PC-9 (cell line): ENCODE data around the gene ZMIZ1. TPM values are rescaled to one million over a fixed set of nuclear protein-coding genes. Genes with fewer than 3 reads are reported as not detected.

Source experiments
- BruUV-seq: library from RNA; stranded (reverse); fragments of 400-500 nt; replicated peaks from 2 replicates; lab custom pipeline; 2021; lab: Mats Ljungman, UMichigan
- CTCF ChIA-PET: fragments of 300-600 bp; sonication (Branson Sonifier 250); formaldehyde crosslinking; loops from one replicate; lab custom pipeline; 2022; ENCODE audit warnings: antibody characterized with exemption; lab: Charles Lee
- POLR2A ChIA-PET: fragments of 300-600 bp; sonication (Branson Sonifier 250); formaldehyde crosslinking; loops from one replicate; lab custom pipeline; 2022; ENCODE audit warnings: antibody characterized with exemption; ENCODE audit not compliant: unreplicated experiment; lab: Charles Lee
- DNase-seq, 2 experiments: peaks; one replicate each; pipeline versions ENCODE4 v3.0.0 to v3.0.0-alpha.2; 2015 to 2022; ENCODE audit warnings: mixed read lengths in 1 of 2
- H2AFZ ChIP-seq: fragments of 200-600 bp; sonication (generic); 2 replicates; pipeline ENCODE4 v1.8.1; 2017; ENCODE audit warnings: antibody characterized with exemption
- H3F3A ChIP-seq: fragments of 200-600 bp; sonication (generic); 2 replicates; pipeline ENCODE4 v1.8.1; 2017; ENCODE audit warnings: antibody characterized with exemption, mild to moderate bottlenecking, low read depth; ENCODE audit not compliant: insufficient read depth
- H3K27ac ChIP-seq: fragments of 200-600 bp; sonication (generic); 2 replicates; pipeline ENCODE4 v1.6.1; 2016; ENCODE audit warnings: mixed run types
- H3K27me3 ChIP-seq: fragments of 200-600 bp; sonication (generic); 2 replicates; pipeline ENCODE4 v1.6.1; 2016; ENCODE audit warnings: low read depth, mixed run types; ENCODE audit not compliant: insufficient read depth
- H3K36me3 ChIP-seq: fragments of 200-600 bp; sonication (generic); 2 replicates; pipeline ENCODE4 v1.6.1; 2016; ENCODE audit warnings: low read depth, mixed run types
- H3K4me1 ChIP-seq: fragments of 200-600 bp; sonication (generic); replicated peaks from 2 replicates; pipeline ENCODE4 v1.6.1; 2016; ENCODE audit warnings: mixed run types; ENCODE audit not compliant: insufficient read depth
- H3K4me2 ChIP-seq: fragments of 200-600 bp; sonication (generic); 2 replicates; pipeline ENCODE4 v1.6.1; 2017; ENCODE audit warnings: mixed run types
- H3K4me3 ChIP-seq: fragments of 200-600 bp; sonication (generic); 2 replicates; pipeline ENCODE4 v1.6.1; 2016; ENCODE audit warnings: mixed run types
- H3K79me2 ChIP-seq: fragments of 200-600 bp; sonication (generic); 2 replicates; pipeline ENCODE4 v1.6.1; 2017; ENCODE audit warnings: low read depth, mixed run types
- H3K9me2 ChIP-seq: fragments of 200-600 bp; sonication (generic); 2 replicates; pipeline ENCODE4 v1.8.1; 2017; ENCODE audit warnings: mild to moderate bottlenecking; ENCODE audit not compliant: insufficient read depth
- H3K9me3 ChIP-seq: fragments of 200-600 bp; sonication (generic); 2 replicates; pipeline ENCODE4 v1.8.1; 2016; ENCODE audit warnings: low read depth; ENCODE audit not compliant: insufficient read depth
- H4K20me1 ChIP-seq: fragments of 200-600 bp; sonication (generic); 2 replicates; pipeline ENCODE4 v1.8.1; 2017; ENCODE audit not compliant: insufficient read depth
- CTCF ChIP-seq: fragments of 200-600 bp; sonication (generic); conservative IDR thresholded peaks from 2 replicates; pipeline ENCODE4 v1.6.1; 2017; ENCODE audit warnings: mixed run types, antibody characterized with exemption, mild to moderate bottlenecking, moderate library complexity
- EZH2 ChIP-seq: fragments of 200-600 bp; sonication (generic); IDR thresholded peaks from 2 replicates; pipeline ENCODE4 v1.8.0; 2017; ENCODE audit warnings: antibody characterized with exemption, low read depth
- intact Hi-C: fragments of 100-400 bp; cut with micrococcal nuclease; formaldehyde crosslinking; loops from one replicate; pipeline ENCODE4 v1.10.0; 2022; ENCODE audit not compliant: unreplicated experiment
- total RNA-seq: library from RNA; stranded (reverse); gene quantifications from 2 replicates; pipeline ENCODE4 v1.2.3, GENCODE V29; 2021

Gene ZMIZ1
- total RNA-seq, 1 experiment from 2014 or later, result 47.6 TPM

GRCh38 chr10:79140855-79141254, 72.1 kb downstream of the ZMIZ1 start:
- POLR2A ChIA-PET, result interaction anchor here (0.6 kb wide), 1 partner anchor 19 kb away, joined by 3 read pairs; no protein-coding TSS in a partner anchor
- intact Hi-C loops, result no loop called here
- H3K27ac ChIP-seq, result no peak overlapping the region
- no peaks in the 10 kb centered on the region for H3K9me3 ChIP-seq
- no peak overlapping the region for H3K4me2 ChIP-seq
- peaks cover 6% of the 10 kb centered on the region; the same call in 1 of the 2 replicates for H3K79me2 ChIP-seq
- no peak overlapping the region for H3K4me3 ChIP-seq
- 0 out of 2 replicates have a peak, but pooled peaks cover 4% of the 10 kb centered on the region for H3K4me1 ChIP-seq
- BruUV-seq, result no TSS peak
- peaks cover 9% of the 10 kb centered on the region; the same call in 1 of the 2 replicates for H4K20me1 ChIP-seq
- no peaks in the 10 kb centered on the region for H3K27me3 ChIP-seq
- CTCF ChIA-PET, result no interaction called here
- H3K36me3 ChIP-seq, result no peaks in the 10 kb centered on the region; the same call in 1 of the 2 replicates
- H3K9me2 ChIP-seq, result no peaks in the 10 kb centered on the region
- DNase-seq, result no peak
- H2AFZ ChIP-seq, result no peak overlapping the region
- TF ChIP-seq EZH2 (no peak), CTCF (no peak)
- H3F3A ChIP-seq, result no peaks in the 10 kb centered on the region; the same call in 1 of the 2 replicates

GRCh38 chr10:79142064-79142491, 73.3 kb downstream of the ZMIZ1 start:
- Histone ChIP-seq H4K20me1 (peaks cover 8% of the 10 kb centered on the region; the same call in 1 of the 2 replicates), H3K36me3 (no peaks in the 10 kb centered on the region; the same call in 1 of the 2 replicates), H3K27ac (no peak overlapping the region), H3K79me2 (no peaks in the 10 kb centered on the region), H3K9me3 (no peaks in the 10 kb centered on the region), H3K4me3 (no peak overlapping the region), H3K4me2 (no peak overlapping the region), H3K9me2 (no peaks in the 10 kb centered on the region), H3F3A (no peaks in the 10 kb centered on the region), H3K27me3 (no peaks in the 10 kb centered on the region), H2AFZ (no peak overlapping the region), H3K4me1 (0 out of 2 replicates have a peak, but pooled peaks cover 4% of the 10 kb centered on the region)
- intact Hi-C loops, result no loop called here
- BruUV-seq, result no TSS peak
- TF ChIP-seq CTCF (no peak), EZH2 (no peak)
- DNase-seq, result no peak
- ChIA-PET POLR2A (interaction anchor here (0.7 kb wide), 1 partner anchor 12 kb away, joined by 7 read pairs; no protein-coding TSS in a partner anchor), CTCF (no interaction called here)

GRCh38 chr10:79142522-79143309, 74.0 kb downstream of the ZMIZ1 start:
- CTCF ChIA-PET, result no interaction called here
- no peak overlapping the region for H3K4me3 ChIP-seq
- no peaks in the 10 kb centered on the region; the same call in 1 of the 2 replicates for H3K36me3 ChIP-seq
- no peaks in the 10 kb centered on the region for H3K27me3 ChIP-seq
- H2AFZ ChIP-seq, result no peak overlapping the region
- no peak for DNase-seq
- BruUV-seq, result no TSS peak
- H3K9me3 ChIP-seq, result no peaks in the 10 kb centered on the region
- H3K4me1 ChIP-seq, result 0 out of 2 replicates have a peak, but pooled peaks cover 4% of the 10 kb centered on the region
- no peaks in the 10 kb centered on the region for H3K9me2 ChIP-seq
- H4K20me1 ChIP-seq, result peaks cover 4% of the 10 kb centered on the region; the same call in 1 of the 2 replicates
- H3K27ac ChIP-seq, result no peak overlapping the region
- no peaks in the 10 kb centered on the region for H3K79me2 ChIP-seq
- H3K4me2 ChIP-seq, result no peak overlapping the region
- POLR2A ChIA-PET, result interaction anchor here (0.7 kb wide), 1 partner anchor 11 kb away, joined by 7 read pairs; no protein-coding TSS in a partner anchor
- intact Hi-C loops, result no loop called here
- TF ChIP-seq EZH2 (no peak), CTCF (no peak)
- H3F3A ChIP-seq, result no peaks in the 10 kb centered on the region; the same call in 1 of the 2 replicates
